ENCODE data around the gene NELL1.

The NELL1 gene

GRCh38 chr11:20762116-20762844 lies 92.9 kb downstream of the NELL1 start:
- no peak overlapping the region for H3K4me3 ChIP-seq (ENCODE audit: low read depth, low read length)
- in situ Hi-C loops (cut with HindIII; ENCODE audit: low sequenced_read_pairs): no loop called here
- TF ChIP-seq CTCF (IDR thresholded peaks at IDR 0.05; ENCODE audit: low read depth, low read length, missing control alignments): no peak
- DNase-seq (ENCODE audit: low read depth): no peak

- in situ Hi-C loops (cut with HindIII; ENCODE audit: low sequenced_read_pairs): no loop called here
- DNase-seq (ENCODE audit: low read depth): no peak
- TF ChIP-seq CTCF (IDR thresholded peaks at IDR 0.05; ENCODE audit: low read depth, low read length, missing control alignments): no peak
- H3K4me3 ChIP-seq (ENCODE audit: low read depth, low read length): no peak overlapping the region
Observed at GRCh38 chr11:20762980-20763379, 93.6 kb downstream of the NELL1 start.

DNA sequence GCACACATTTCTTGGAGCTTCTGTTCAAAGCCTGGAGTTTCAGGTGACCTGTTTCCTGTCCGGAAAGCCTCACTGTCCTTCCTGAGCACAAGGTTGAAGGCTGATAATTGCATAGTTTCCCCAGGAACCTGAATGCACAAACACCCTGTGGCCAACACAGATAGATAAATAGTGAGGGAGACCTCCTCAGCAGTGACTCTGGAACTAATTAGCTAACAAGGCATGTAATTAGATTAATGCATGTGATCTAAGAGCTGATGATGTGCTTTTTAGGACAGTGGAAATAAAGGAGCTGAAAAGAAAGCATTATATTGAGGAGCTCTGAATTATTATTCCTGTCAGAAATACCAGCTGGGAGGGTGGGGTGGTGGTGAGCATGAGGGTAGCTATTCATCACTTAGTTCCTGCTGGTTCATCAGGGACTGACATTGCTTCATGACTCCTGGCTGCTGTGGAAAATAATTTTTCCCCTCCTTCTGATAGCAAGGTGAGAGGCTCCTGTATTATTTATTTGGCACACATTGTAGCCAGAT lies 101.1 kb downstream of the NELL1 start:
- H3K4me3 ChIP-seq (ENCODE audit: low read depth, low read length): no peak overlapping the region
- DNase-seq (ENCODE audit: low read depth): no peak
- in situ Hi-C loops (cut with HindIII; ENCODE audit: low sequenced_read_pairs): no loop called here
- no peak for TF ChIP-seq CTCF (IDR thresholded peaks at IDR 0.05; ENCODE audit: low read depth, low read length, missing control alignments)

DNA sequence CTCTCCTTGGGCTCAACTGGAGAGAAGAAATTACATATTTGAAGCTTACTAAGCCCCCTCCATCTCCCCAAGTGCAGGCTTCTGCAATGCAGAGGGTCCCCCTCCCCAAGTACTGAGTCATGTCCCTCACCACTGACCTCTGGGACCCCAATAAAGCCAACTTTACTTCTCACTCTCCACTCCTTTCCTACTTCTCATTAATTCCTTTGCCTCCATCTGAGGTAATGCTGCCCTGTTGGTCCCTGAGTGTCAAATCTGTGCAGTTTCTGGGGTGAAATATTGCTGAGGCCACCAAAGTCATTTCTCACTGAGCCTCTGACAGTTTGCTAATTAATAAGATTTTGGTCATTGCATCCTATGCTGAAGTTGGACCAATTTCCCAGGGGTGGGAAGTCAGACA lies 101.6 kb downstream of the NELL1 start:
- in situ Hi-C loops (cut with HindIII; ENCODE audit: low sequenced_read_pairs): no loop called here
- no peak for TF ChIP-seq CTCF (IDR thresholded peaks at IDR 0.05; ENCODE audit: low read depth, low read length, missing control alignments)
- DNase-seq (ENCODE audit: low read depth): no peak
- H3K4me3 ChIP-seq (ENCODE audit: low read depth, low read length): no peak overlapping the region

DNA sequence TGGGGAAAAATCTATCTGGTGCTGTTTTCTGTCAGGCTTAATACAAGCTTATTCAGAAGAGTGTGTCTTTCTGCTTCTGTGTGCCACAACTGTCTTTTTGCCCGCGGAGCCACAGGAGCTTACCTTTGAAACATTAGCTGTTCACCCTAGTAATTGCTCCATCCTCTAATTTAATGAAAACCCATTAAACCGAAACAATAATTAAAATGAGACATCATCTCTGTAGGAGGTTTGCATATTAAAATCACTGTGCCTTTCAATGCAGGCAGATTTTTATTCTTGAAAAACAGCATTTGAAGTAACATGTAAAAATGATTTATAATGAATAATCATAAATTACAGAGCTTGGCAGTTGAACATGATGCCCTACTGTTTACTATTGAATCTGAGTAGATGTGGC lies 102.3 kb downstream of the NELL1 start:
- no peak for TF ChIP-seq CTCF (IDR thresholded peaks at IDR 0.05; ENCODE audit: low read depth, low read length, missing control alignments)
- no peak overlapping the region for H3K4me3 ChIP-seq (ENCODE audit: low read depth, low read length)
- in situ Hi-C loops (cut with HindIII; ENCODE audit: low sequenced_read_pairs): no loop called here
- DNase-seq (ENCODE audit: low read depth): no peak

DNA sequence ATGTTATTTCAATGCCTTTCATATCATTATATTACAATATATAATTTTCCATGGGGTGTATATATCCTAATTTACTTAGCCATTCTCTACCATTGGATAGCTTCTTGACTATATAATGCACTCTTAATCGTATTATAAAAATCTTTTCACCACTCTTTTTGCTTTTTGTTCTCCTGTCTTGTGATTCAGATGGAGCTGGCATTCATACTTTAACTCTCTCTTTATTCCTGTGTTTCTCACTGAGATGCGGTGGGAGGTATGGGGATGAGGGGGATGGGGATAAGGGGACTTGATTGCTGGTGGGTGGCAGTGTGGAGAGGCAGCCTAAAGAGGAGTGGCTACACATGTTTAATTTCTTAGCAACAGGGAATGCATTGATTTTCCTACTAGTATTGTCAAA lies 105.9 kb downstream of the NELL1 start:
- H3K4me3 ChIP-seq (ENCODE audit: low read depth, low read length): no peak overlapping the region
- no peak for DNase-seq (ENCODE audit: low read depth)
- in situ Hi-C loops (cut with HindIII; ENCODE audit: low sequenced_read_pairs): no loop called here
- no peak for TF ChIP-seq CTCF (IDR thresholded peaks at IDR 0.05; ENCODE audit: low read depth, low read length, missing control alignments)
